ENCODE data around the gene UQCRC2.
"Not testable (repeated sequence)": the region's sequence is repeated elsewhere in the genome, so short reads cannot be mapped to it uniquely, and the experiment has no call there.

Gene UQCRC2

GRCh38 chr16:21952793-21953540 is at the start of gene UQCRC2:
UQCRC2 (plus strand) TSS chr16:21953361; CDS start chr16:21953424, 63 bp downstream.
- peak; percentile 85 for DNase-seq

GRCh38 chr16:21932650-21933049 is 20.5 kb upstream of the UQCRC2 start:
- DNase-seq = not testable (repeated sequence)

DNA sequence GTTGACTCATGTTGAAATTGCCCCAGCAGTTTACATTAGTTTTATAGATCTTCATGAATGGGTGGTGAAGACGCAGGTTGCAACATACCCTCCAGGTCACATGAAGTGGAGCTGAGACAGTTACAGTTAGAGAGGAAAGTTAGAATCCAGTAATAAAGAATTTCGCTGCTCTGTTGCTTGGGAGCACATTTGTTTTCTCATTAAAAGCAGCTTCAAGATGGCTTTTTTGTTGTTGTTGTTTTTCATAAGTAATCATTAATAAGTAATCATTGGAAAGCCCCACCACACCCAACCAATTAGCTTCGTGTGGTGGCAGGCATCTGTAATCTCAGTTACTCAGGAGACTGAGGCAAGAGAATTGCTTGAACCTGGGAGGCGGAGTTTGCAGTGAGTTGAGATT is 19.8 kb upstream of the UQCRC2 start:
- not testable (repeated sequence) for DNase-seq

GRCh38 chr16:21933790-21934189 is 19.4 kb upstream of the UQCRC2 start:
- DNase-seq = not testable (repeated sequence)

DNA sequence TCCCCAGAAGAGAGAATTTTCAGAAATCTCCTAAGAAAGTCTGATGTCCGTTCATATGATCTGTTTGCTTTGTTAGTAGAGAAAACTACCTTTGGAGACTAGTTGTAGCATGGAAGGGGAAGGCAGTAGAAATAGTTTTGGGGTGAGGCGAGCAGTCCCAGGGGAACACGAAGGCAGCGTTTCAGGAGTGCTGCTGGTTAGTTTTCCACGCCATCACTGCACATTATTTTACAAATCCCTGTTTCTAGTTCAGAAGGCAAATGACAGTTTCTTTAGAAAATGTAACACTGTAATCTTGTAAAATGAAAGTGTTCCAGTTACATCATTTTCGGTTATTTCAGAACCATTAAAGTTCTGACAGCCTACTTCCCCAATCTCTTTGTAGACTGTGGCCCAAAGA is 16.9 kb upstream of the UQCRC2 start:
- DNase-seq = not testable (repeated sequence)

GRCh38 chr16:21937336-21937829 is 15.8 kb upstream of the UQCRC2 start:
- no peak for DNase-seq

GRCh38 chr16:21940570-21940969 is 12.6 kb upstream of the UQCRC2 start:
- no peak for DNase-seq

DNA sequence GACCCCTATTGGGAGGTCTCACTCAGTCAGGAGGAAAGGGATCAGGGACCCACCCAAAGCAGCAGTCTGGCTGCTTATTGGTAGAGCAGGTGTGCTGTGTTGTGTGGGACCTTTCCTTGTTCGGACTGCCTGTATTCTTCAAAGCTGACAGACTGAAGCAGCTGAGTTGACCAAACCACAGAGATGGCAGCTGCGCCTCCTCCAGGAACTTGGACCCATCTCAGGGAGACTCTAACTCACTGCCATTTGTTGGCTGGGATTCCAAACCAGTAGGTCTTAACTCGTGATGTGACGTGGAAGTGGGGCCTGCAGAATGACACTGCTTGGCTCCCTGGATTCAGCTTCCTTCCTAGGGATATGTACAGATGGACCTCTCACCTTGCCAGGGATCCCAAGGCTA is 9.6 kb upstream of the UQCRC2 start:
- no peak for DNase-seq

GRCh38 chr16:21946889-21947635 is 6.1 kb upstream of the UQCRC2 start:
- no peak for DNase-seq

DNA sequence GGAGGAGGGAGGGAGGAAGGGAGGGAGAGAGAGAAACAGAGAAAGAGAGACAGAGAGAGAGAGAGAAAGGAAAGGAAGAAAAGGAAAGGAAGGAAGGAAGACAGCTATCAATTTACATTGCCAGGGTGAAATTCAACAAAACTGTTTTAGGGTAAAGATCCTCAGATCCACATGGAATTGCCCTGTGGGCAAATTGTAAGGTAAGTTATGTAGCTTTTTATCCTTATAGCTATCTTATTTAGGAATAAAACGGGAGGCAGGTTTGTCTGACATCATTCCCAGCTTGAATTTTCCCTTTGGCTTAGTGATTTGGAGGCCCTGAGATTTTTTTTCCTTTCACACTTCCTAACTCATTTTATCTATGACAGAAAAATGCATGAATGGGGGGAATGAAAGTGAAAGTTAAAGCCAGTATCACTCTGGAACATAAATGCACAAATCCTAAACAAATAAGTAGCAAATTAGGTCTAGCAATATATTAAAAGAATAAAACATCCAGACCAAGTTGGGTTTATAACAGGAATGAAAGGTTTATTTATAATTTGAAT is 3.4 kb upstream of the UQCRC2 start:
- no peak for DNase-seq

DNA sequence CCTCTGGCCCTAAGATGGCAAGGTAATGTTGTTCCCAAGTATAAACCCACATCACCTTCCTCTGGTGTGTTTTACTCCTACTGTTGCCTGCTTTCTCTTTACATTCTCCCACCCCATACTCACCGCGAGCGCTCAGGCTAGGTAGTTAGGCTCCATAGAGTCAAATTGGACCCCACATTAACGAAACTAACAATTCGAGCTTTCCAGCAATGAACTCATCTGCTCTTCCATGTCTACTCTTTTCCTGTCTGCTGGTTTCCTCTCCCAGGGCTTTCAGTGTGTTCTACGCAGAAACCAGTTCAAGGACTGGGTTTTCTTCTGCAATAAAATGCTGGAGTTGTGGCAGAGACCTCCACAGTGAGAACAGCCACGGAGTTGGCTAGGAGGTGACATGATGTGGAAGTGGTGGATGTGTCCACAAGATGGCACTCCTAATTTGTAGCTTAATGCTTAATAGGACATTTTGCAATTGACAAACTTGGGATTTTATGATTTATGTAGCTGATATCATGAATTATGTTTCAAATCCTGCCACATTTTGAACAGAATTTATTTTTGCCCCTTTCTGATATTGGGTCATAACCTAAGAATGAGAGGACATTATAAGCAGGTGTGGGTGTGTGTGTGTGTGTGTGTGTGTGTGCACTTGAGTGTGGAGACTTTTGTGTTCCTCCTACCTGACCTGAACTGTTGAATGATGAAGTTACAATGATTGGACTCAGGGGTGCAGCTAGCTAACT is 2.2 kb upstream of the UQCRC2 start:
- peak; percentile 11 for DNase-seq

- DNase-seq = no peak
Observed at GRCh38 chr16:21952040-21952792, 945 bp upstream of the UQCRC2 start.

DNA sequence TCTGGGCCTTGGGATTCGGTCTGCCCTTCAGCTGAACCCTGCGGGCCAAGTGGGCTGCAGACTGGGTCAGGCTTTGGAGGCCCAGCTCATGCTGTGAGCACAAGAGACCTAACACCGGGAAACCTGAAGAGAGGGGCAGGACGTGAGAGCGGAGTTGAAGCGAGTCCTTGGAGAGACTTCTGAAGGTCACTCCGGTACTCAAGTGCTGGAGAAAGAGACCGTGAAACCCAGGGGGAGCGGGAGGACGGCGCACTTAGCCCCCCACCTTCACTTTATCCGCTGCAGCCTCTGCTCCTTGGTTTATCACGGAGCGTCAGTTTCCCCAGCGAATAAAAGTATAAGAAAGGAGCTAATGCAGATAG is 361 bp downstream of the UQCRC2 start:
- no peak for DNase-seq

GRCh38 chr16:21957714-21958346 is 4.7 kb downstream of the UQCRC2 start:
- no peak for DNase-seq

- no peak for DNase-seq
Observed at GRCh38 chr16:21959050-21959449, 5.9 kb downstream of the UQCRC2 start.

GRCh38 chr16:21962475-21962874 is 9.3 kb downstream of the UQCRC2 start:
- no peak for DNase-seq

DNA sequence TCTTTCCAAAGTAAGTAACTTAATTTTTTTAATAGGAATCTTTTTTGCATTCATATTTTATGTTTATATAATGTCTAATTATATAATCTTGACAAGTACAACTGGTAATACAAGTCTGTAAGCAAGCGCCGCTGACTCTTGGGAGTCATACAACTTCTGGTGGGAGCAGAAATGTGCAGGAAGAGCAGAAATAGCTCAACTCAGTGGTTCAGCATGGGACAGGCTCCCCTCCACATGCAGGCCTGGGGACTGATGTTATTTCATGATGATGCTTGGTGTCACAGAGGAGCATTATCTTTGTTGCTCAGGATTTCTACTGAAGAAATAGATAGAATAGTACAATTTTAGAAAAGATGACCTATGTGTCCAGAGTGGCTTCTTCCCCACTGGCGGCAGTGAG is 10.7 kb downstream of the UQCRC2 start:
- no peak for DNase-seq

- no peak for DNase-seq
Observed at GRCh38 chr16:21964353-21964752, 11.2 kb downstream of the UQCRC2 start.

DNA sequence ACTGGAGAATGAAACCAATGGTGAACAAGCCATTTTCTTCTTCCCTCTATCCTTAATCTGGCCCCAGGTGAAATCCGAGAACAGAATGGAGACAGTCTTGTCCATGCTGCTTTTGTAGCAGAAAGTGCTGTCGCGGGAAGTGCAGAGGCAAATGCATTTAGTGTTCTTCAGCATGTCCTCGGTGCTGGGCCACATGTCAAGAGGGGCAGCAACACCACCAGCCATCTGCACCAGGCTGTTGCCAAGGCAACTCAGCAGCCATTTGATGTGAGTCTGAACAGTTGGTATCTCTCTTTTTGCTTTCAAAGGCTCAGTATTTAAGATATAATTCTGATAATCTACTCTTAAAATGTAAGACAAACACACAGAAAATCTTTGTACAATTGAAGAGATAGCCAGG is 18.7 kb downstream of the UQCRC2 start:
- no peak for DNase-seq

- DNase-seq = no peak
Observed at GRCh38 chr16:21973945-21974344, 20.8 kb downstream of the UQCRC2 start.

DNA sequence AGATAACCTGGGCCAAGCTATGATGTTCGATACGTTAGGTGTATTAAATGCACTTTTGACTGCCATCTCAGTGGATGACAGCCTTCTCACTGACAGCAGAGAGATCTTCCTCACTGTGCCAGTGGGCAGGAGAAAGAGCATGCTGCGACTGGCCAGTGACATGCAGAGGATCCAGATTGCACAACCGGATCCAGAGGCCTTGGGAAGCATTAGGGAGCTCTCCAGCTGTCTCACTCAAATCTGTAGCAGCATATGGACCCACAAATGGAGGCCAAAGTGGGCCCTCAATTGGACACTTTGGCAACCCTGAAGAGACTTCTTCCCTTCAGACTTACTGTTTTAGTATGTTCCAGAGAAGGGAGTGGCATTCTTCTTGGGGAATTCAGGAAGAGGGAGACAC is 26.9 kb downstream of the UQCRC2 start:
- DNase-seq = no peak

GRCh38 chr16:21982108-21982507 is 28.9 kb downstream of the UQCRC2 start:
- DNase-seq = no peak
